Measurements from ENCODE around the gene PTPRJ.

PTPRJ gene

GRCh38 chr11:48094643-48095339 is 114.4 kb downstream of the PTPRJ start:
- no peak for DNase-seq (ENCODE audit: low read depth)

GRCh38 chr11:48095779-48096470 is 115.6 kb downstream of the PTPRJ start:
- no peak for DNase-seq (ENCODE audit: low read depth)

GRCh38 chr11:48096588-48097525 is 116.5 kb downstream of the PTPRJ start:
- no peak for DNase-seq (ENCODE audit: low read depth)

GRCh38 chr11:48098024-48098423 is 117.7 kb downstream of the PTPRJ start:
- DNase-seq (ENCODE audit: low read depth) = no peak

GRCh38 chr11:48099916-48100446 is 119.6 kb downstream of the PTPRJ start:
- no peak for DNase-seq (ENCODE audit: low read depth)

- DNase-seq (ENCODE audit: low read depth) = no peak
These were observed 120.8 kb downstream of the PTPRJ start for GRCh38 chr11:48101044-48101733.

GRCh38 chr11:48101958-48102357 is 121.6 kb downstream of the PTPRJ start:
- DNase-seq (ENCODE audit: low read depth) = no peak

- no peak for DNase-seq (ENCODE audit: low read depth)
These were observed 123.5 kb downstream of the PTPRJ start for GRCh38 chr11:48103621-48104567.

GRCh38 chr11:48104568-48104924 is 124.2 kb downstream of the PTPRJ start:
- DNase-seq (ENCODE audit: low read depth) = no peak

GRCh38 chr11:48105096-48105990 is 125.0 kb downstream of the PTPRJ start:
- no peak for DNase-seq (ENCODE audit: low read depth)

- DNase-seq (ENCODE audit: low read depth) = no peak
These were observed 125.8 kb downstream of the PTPRJ start for GRCh38 chr11:48106166-48106565.

- peak; percentile 42 for DNase-seq (ENCODE audit: low read depth)
These were observed 126.9 kb downstream of the PTPRJ start for GRCh38 chr11:48107188-48107704.

- no peak for DNase-seq (ENCODE audit: low read depth)
These were observed 128.1 kb downstream of the PTPRJ start for GRCh38 chr11:48108231-48109045.

GRCh38 chr11:48109046-48109666 is 128.8 kb downstream of the PTPRJ start:
- peak; percentile 41 for DNase-seq (ENCODE audit: low read depth)

GRCh38 chr11:48110509-48110766 is 130.1 kb downstream of the PTPRJ start:
- DNase-seq (ENCODE audit: low read depth) = no peak

GRCh38 chr11:48111891-48112290 is 131.5 kb downstream of the PTPRJ start:
- DNase-seq (ENCODE audit: low read depth) = no peak

- no peak for DNase-seq (ENCODE audit: low read depth)
These were observed 134.4 kb downstream of the PTPRJ start for GRCh38 chr11:48114740-48115139.
